ENCODE data around the gene TRIM26. TPM values are rescaled to one million over a fixed set of nuclear protein-coding genes. Genes with fewer than 3 reads are reported as not detected.
"Not testable (repeated sequence)": the region's sequence is repeated elsewhere in the genome, so short reads cannot be mapped to it uniquely, and the experiment has no call there.

Gene TRIM26
- total RNA-seq, 1 donor: 29.3 TPM

DNA sequence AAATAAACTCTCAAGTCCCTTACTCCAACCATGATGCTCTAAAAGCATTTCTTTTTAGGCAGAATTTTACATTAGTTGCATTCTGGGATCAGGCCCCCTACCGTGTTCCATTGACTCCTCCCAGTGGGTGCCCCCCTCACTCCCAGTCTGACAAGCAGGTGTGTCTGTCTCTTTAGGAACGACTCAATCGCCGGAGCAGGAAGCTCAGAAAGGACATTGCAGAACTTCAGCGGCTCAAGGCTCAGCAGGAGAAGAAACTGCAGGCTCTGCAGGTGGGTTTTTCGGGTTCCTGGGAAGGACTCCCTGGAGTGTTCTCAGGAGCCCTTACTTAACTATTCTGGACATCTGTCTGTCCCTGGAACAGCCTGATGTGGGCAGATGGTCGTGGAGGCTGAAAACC is 67.4 kb downstream of the TRIM26 start:
- no peaks in the 10 kb centered on the region for H3K79me2 ChIP-seq (ENCODE audit: insufficient read depth, low read length)
- H4K20me1 ChIP-seq (ENCODE audit: insufficient read depth, low read length): no peaks in the 10 kb centered on the region
- peaks cover 3% of the 10 kb centered on the region for H3K4me1 ChIP-seq (ENCODE audit: insufficient read depth, low read length)
- H3K36me3 ChIP-seq (ENCODE audit: insufficient read depth, low read length): no peaks in the 10 kb centered on the region
- no peak for DNase-seq (ENCODE audit: insufficient read length, low spot score, missing footprints)
- H2AFZ ChIP-seq (ENCODE audit: low read length): no peak overlapping the region
- no peak overlapping the region for H3K4me3 ChIP-seq (ENCODE audit: insufficient read depth, low read length)
- peaks cover 57% of the 10 kb centered on the region for H3K27me3 ChIP-seq (ENCODE audit: insufficient read depth, low read length)
- H3K27ac ChIP-seq (ENCODE audit: low read depth, low read length): no peak overlapping the region
- no peaks in the 10 kb centered on the region for H3K9me3 ChIP-seq (ENCODE audit: low read depth, low read length)
- TF ChIP-seq, protein P1, sequence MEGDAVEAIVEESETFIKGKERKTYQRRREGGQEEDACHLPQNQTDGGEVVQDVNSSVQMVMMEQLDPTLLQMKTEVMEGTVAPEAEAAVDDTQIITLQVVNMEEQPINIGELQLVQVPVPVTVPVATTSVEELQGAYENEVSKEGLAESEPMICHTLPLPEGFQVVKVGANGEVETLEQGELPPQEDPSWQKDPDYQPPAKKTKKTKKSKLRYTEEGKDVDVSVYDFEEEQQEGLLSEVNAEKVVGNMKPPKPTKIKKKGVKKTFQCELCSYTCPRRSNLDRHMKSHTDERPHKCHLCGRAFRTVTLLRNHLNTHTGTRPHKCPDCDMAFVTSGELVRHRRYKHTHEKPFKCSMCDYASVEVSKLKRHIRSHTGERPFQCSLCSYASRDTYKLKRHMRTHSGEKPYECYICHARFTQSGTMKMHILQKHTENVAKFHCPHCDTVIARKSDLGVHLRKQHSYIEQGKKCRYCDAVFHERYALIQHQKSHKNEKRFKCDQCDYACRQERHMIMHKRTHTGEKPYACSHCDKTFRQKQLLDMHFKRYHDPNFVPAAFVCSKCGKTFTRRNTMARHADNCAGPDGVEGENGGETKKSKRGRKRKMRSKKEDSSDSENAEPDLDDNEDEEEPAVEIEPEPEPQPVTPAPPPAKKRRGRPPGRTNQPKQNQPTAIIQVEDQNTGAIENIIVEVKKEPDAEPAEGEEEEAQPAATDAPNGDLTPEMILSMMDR (IDR thresholded peaks at IDR 0.05; ENCODE audit: extremely low read depth, low read depth, low read length): no peak
- H3K4me2 ChIP-seq (ENCODE audit: insufficient read depth, low read length): no peak overlapping the region

DNA sequence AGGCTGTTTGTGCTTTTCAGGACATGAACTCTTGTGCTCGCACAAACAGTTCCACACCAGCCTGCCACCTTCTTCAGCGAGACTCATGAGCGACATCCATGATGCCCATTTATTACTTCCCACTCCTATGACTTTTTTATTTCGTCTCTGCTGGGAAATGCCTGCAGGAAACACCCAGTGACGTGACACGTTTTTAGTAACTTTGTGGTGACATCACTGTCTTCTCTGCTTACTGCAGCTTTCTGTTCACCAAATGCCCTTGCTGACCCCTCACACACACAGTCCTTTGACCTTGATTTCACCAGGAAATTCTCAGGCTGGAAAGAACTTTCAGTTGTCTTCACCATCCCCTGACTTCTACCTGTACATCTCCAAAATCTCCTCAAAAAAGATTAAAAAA is 68.4 kb downstream of the TRIM26 start:
- H3K4me3 ChIP-seq (ENCODE audit: insufficient read depth, low read length): no peak overlapping the region
- H2AFZ ChIP-seq (ENCODE audit: low read length): no peak overlapping the region
- DNase-seq (ENCODE audit: insufficient read length, low spot score, missing footprints): no peak
- TF ChIP-seq, protein P1 (IDR thresholded peaks at IDR 0.05; ENCODE audit: extremely low read depth, low read depth, low read length): no peak
- no peak overlapping the region for H3K27ac ChIP-seq (ENCODE audit: low read depth, low read length)
- no peak overlapping the region for H3K4me2 ChIP-seq (ENCODE audit: insufficient read depth, low read length)
- no peaks in the 10 kb centered on the region for H4K20me1 ChIP-seq (ENCODE audit: insufficient read depth, low read length)
- H3K9me3 ChIP-seq (ENCODE audit: low read depth, low read length): no peaks in the 10 kb centered on the region
- H3K4me1 ChIP-seq (ENCODE audit: insufficient read depth, low read length): no peaks in the 10 kb centered on the region
- H3K79me2 ChIP-seq (ENCODE audit: insufficient read depth, low read length): no peaks in the 10 kb centered on the region
- H3K36me3 ChIP-seq (ENCODE audit: insufficient read depth, low read length): no peaks in the 10 kb centered on the region
- peaks cover 59% of the 10 kb centered on the region for H3K27me3 ChIP-seq (ENCODE audit: insufficient read depth, low read length)

GRCh38 chr6:30143780-30144179 is 69.4 kb downstream of the TRIM26 start:
- H3K27ac ChIP-seq (ENCODE audit: low read depth, low read length): no peak overlapping the region
- H3K4me2 ChIP-seq (ENCODE audit: insufficient read depth, low read length): no peak overlapping the region
- TF ChIP-seq, protein P1 (IDR thresholded peaks at IDR 0.05; ENCODE audit: extremely low read depth, low read depth, low read length): no peak
- H3K27me3 ChIP-seq (ENCODE audit: insufficient read depth, low read length): peaks cover 66% of the 10 kb centered on the region
- no peaks in the 10 kb centered on the region for H3K9me3 ChIP-seq (ENCODE audit: low read depth, low read length)
- no peak overlapping the region for H2AFZ ChIP-seq (ENCODE audit: low read length)
- H3K4me1 ChIP-seq (ENCODE audit: insufficient read depth, low read length): no peaks in the 10 kb centered on the region
- DNase-seq (ENCODE audit: insufficient read length, low spot score, missing footprints): no peak
- H3K4me3 ChIP-seq (ENCODE audit: insufficient read depth, low read length): no peak overlapping the region
- H3K36me3 ChIP-seq (ENCODE audit: insufficient read depth, low read length): no peaks in the 10 kb centered on the region
- H4K20me1 ChIP-seq (ENCODE audit: insufficient read depth, low read length): no peaks in the 10 kb centered on the region
- no peaks in the 10 kb centered on the region for H3K79me2 ChIP-seq (ENCODE audit: insufficient read depth, low read length)

DNA sequence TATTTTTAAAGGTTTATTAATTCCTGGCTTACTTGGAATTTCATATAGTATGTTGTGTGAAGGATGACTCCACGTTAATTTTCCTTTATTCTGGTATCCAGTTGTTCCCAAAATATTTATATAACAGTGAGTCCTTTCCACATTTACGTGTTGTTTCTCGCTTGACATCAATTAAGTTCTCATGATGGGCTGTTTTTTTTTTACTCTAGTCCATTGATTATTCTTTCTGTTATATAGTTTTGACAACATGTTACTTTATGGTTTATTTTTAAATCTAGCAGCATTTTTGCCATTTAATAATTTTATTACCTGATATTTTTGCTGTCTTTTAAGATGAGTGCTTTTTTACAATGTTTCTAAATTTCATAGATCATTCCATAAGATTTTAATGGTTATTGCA is 70.5 kb downstream of the TRIM26 start:
- no peak overlapping the region for H3K27ac ChIP-seq (ENCODE audit: low read depth, low read length)
- no peak for DNase-seq (ENCODE audit: insufficient read length, low spot score, missing footprints)
- H3K36me3 ChIP-seq (ENCODE audit: insufficient read depth, low read length): no peaks in the 10 kb centered on the region
- no peaks in the 10 kb centered on the region for H3K4me1 ChIP-seq (ENCODE audit: insufficient read depth, low read length)
- H3K27me3 ChIP-seq (ENCODE audit: insufficient read depth, low read length): peaks cover 62% of the 10 kb centered on the region
- TF ChIP-seq, protein P1 (IDR thresholded peaks at IDR 0.05; ENCODE audit: extremely low read depth, low read depth, low read length): no peak
- H3K4me2 ChIP-seq (ENCODE audit: insufficient read depth, low read length): no peak overlapping the region
- H3K4me3 ChIP-seq (ENCODE audit: insufficient read depth, low read length): no peak overlapping the region
- no peaks in the 10 kb centered on the region for H3K79me2 ChIP-seq (ENCODE audit: insufficient read depth, low read length)
- H2AFZ ChIP-seq (ENCODE audit: low read length): no peak overlapping the region
- H3K9me3 ChIP-seq (ENCODE audit: low read depth, low read length): no peaks in the 10 kb centered on the region
- no peaks in the 10 kb centered on the region for H4K20me1 ChIP-seq (ENCODE audit: insufficient read depth, low read length)

DNA sequence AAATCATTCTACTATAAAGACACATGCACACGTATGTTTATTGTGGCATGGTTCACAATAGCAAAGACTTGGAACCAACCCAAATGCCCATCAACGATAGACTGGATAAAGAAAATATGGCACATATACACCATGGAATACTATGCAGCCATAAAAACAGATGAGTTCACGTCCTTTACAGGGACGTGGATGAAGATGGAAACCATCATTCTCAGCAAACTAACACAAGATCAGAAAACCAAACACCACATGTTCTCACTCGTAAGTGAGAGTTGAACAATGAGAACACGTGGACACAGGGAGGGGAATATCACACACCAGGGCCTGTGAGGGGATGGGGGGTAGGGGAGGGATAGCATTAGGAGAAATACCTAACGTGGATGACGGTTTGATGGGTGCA is 73.0 kb downstream of the TRIM26 start:
- not testable (repeated sequence) for H3K79me2 ChIP-seq (ENCODE audit: insufficient read depth, low read length); H2AFZ ChIP-seq (ENCODE audit: low read length); H3K9me3 ChIP-seq (ENCODE audit: low read depth, low read length); H3K36me3 ChIP-seq (ENCODE audit: insufficient read depth, low read length); H3K4me1 ChIP-seq (ENCODE audit: insufficient read depth, low read length); H3K27ac ChIP-seq (ENCODE audit: low read depth, low read length); DNase-seq (ENCODE audit: insufficient read length, low spot score, missing footprints); H4K20me1 ChIP-seq (ENCODE audit: insufficient read depth, low read length); H3K4me3 ChIP-seq (ENCODE audit: insufficient read depth, low read length); H3K4me2 ChIP-seq (ENCODE audit: insufficient read depth, low read length)
- peaks cover 58% of the 10 kb centered on the region for H3K27me3 ChIP-seq (ENCODE audit: insufficient read depth, low read length)

Data from osteoblast (primary cell).